IPS-18c (cell line): ENCODE results near the gene CLBA1.
"Not testable (repeated sequence)": the region's sequence is repeated elsewhere in the genome, so short reads cannot be mapped to it uniquely, and the experiment has no call there.

Experiments used
- H3K4me3 ChIP-seq: 2 replicates; pipeline ENCODE4 v1.7.0; 2013; ENCODE audit warnings: low read depth, mild to moderate bottlenecking, low read length, moderate library complexity; ENCODE audit not compliant: insufficient read depth
- H3K9me3 ChIP-seq: one replicate; pipeline ENCODE4 v1.6.1; 2013; ENCODE audit warnings: mild to moderate bottlenecking, low read length, moderate library complexity; ENCODE audit not compliant: control insufficient read depth, insufficient read depth

Gene CLBA1

DNA sequence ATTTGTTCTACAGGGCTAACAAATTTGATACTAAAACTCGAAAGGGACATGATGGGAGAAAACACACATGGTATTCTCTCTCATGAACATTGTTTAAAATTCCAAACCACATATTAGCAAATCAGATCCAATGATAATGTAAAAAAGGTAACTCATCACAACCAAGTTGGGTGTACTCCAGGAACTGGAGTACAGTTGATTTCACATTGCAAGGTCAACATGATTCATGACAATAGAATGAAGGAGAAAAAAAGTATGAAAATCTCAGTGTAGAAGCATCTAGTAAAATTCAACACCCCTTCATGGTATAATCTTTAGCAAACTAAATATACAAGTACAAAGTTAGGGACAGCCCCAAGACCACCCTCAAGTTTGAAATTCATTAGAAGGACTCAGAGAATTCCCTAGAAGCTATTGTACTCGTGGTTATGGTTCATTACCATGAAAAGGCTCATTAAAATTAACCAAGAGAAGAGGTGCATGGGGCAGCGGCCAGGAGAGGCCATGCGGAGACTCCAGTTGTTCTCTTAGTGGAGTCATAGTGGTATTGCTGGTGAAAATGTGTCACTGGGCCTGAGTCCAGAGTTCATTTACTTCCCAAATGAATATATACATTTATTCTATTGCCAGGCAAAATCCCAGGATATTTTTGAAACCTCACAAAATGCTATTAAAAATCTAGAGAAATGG, 38.3 kb downstream of the CLBA1 start:
- no peak overlapping the region for H3K4me3 ChIP-seq
- H3K9me3 ChIP-seq = no peaks in the 10 kb centered on the region

- Histone ChIP-seq H3K9me3 (no peaks in the 10 kb centered on the region), H3K4me3 (no peak overlapping the region)
These were observed 39.8 kb downstream of the CLBA1 start for GRCh38 chr14:105025429-105025828.

- H3K9me3 ChIP-seq = no peaks in the 10 kb centered on the region
- no peak overlapping the region for H3K4me3 ChIP-seq
These were observed 40.6 kb downstream of the CLBA1 start for GRCh38 chr14:105026033-105026785.

DNA sequence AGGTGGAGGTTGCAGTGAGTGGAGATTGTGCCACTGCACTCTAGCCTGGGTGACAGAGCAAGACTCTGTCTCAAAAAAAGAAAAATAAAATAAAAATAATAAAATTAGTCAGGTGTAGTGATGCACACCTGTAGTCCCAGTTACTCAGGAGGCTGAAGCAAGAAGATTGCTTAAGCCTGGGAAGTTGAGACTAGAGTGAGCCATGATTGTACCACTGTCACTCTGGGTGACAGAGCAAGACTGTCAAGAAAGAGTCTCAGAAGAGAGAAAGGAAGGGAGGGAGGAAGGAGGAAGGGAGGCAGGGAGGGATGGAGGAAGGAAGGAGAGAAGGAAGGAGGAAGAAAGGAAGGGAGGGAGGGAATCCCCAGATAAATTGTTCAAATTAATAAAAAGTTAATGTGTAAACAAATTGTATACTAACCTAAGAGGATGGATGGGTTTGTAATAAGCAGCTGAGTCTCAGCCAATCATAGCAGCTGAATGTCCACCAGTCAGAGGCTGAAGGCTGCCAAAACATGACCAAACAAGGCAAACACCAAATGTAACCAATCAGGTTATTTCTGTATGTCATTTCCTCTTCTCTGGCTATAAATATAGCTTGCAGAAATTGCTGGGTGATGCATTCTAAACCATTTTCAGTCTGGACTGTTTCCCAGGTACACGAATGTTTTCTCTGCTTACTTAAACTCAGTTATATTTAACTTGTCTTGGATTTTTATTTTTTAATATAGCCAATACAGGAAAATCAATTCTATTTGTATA, 41.4 kb downstream of the CLBA1 start:
- H3K9me3 ChIP-seq = no peaks in the 10 kb centered on the region
- H3K4me3 ChIP-seq = no peak overlapping the region

DNA sequence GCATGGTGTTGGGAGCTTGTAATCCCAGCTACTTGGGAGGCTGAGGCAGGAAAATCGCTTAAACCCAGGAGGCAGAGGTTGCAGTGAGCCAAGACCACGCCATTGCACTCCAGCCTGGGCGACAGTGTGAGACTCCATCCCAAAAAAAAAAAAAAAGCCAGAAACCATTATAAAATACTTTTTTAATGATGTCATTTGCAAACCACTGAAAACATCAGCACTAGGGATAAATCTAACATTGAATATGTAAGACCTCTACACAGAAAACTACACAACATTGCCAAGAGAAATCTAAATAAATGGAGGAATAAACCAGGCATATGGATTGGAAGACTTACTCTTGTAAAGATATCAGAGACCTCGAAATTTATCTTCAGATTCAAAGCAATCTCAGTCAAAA, 42.1 kb downstream of the CLBA1 start:
- H3K4me3 ChIP-seq = not testable (repeated sequence)

DNA sequence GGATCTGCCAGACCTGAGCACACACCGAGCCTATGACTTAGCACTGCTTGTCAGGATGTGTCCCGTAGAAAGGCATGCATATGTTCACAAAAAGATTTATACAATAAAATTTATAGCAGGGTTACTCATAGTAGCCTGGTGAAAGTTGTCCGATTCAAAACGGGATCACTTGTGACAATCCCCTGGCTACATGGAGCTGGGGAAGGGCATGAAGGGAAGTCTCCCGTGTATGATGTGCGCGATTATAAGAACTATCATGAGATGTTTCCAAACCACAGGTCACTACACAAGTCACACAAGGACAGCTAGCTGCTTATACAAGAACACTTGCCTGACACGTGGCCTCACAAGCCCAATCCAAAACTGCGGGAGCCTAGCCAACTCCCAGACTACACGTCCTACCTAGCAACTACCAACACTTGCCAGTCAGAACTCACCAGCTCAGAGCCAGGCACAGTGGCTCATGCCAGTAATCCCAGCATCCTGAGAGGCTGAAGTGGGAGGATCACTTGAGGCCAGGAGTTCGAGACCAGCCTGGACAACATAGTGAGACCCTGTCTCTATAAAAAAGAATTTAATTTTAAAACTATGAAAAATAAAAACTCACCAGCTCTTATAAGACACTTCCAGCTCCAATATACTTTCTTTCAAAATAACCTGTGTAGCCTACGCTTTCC, 42.8 kb downstream of the CLBA1 start:
- no peaks in the 10 kb centered on the region for H3K9me3 ChIP-seq
- H3K4me3 ChIP-seq = no peak overlapping the region

More for the DNA sequence above, 42.1 kb downstream of the CLBA1 start:
- not testable (repeated sequence) for H3K9me3 ChIP-seq

GRCh38 chr14:105029402-105029801, 43.8 kb downstream of the CLBA1 start:
- H3K4me3 ChIP-seq = no peak overlapping the region
- H3K9me3 ChIP-seq = no peaks in the 10 kb centered on the region

DNA sequence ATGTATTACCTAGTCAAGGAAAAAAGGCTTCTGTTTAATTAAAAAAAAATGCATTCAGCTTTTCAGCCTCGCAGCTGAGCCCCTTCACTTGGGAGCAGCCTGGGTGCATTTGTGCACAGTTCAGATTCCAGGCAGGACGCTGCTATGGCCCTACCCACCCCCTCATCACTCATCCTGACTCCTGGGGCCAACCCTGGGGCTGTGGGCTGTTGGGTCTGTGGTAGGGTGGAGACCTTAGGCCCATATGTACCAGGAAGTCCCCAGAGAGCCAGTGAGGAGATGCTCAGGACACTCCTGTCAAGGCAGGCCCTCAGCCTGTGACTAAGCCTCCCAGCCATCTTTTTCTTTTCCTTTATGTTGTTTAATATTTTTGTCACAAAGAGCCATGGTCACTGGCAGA, 44.6 kb downstream of the CLBA1 start:
- Histone ChIP-seq H3K9me3 (no peaks in the 10 kb centered on the region), H3K4me3 (no peak overlapping the region)

GRCh38 chr14:105030836-105031396, 45.3 kb downstream of the CLBA1 start:
- Histone ChIP-seq H3K9me3 (no peaks in the 10 kb centered on the region), H3K4me3 (no peak overlapping the region)

DNA sequence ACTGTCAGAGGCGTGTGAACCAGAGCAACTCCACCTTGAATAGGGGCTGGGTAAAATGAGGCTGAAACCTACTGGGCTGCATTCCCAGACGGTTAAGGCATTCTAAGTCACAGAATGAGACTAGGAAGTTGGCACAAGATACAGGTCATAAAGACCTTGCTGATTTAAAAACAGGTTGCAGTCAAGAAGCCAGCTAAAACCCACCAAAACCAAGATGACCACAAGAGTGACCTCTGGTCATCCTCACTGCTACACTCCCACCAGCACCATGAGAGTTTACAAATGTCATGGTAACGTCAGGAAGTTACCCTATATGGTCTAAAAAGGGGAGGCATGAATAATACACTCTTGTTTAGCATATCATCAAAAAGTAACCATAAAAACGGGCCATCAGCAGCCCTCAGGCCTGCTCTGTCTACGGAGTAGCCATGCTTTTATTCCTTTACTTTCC, 46.9 kb downstream of the CLBA1 start:
- not testable (repeated sequence) for H3K9me3 ChIP-seq, H3K4me3 ChIP-seq

DNA sequence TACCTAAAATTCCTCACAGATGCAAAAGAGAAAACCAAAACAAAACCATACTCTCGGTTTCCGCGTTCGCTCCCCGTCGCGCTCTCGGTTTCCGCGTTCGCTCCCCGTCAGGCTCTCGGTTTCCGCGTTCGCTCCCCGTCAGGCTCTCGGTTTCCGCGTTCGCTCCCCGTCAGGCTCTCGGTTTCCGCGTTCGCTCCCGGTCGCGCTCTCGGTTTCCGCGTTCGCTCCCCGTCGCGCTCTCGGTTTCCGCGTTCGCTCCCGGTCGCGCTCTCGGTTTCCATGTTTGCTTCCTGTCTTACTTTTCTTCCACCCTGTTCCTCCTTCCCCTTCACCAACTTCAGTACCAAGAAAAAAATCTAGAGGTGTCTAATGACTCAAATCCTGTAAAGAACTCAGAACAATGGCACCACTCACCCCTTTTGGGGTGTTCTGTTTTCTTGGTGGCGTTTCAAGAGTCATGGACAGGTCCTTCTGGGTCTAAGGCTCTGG, 47.9 kb downstream of the CLBA1 start:
- peak overlapping the region; percentile 55 for H3K4me3 ChIP-seq
- not testable (repeated sequence) for H3K9me3 ChIP-seq

GRCh38 chr14:105034315-105035039, 48.9 kb downstream of the CLBA1 start:
- H3K4me3 ChIP-seq = 0 out of 2 replicates have a peak overlapping the region, but pooled peaks have one; percentile 15
- H3K9me3 ChIP-seq = no peaks in the 10 kb centered on the region

DNA sequence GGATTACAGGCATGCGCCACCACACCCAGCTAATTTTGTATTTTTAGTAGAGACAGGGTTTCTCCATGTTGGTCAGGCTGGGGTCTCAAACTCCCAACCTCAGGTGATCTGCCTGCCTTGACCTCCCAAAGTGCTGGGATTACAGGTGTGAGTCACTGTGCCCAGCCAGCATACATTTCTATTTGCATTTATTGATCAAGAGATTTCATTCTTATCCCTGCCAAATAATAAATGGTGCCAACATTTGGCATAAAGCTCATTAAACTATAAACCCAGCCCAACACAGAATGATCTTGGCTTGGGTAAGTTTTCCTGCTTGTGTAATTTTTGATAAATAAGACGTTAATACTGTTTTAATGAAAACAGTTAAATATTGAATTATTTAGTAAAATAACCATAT, 50.0 kb downstream of the CLBA1 start:
- not testable (repeated sequence) for H3K4me3 ChIP-seq, H3K9me3 ChIP-seq

GRCh38 chr14:105039458-105040205, 54.0 kb downstream of the CLBA1 start:
- Histone ChIP-seq H3K4me3 (no peak overlapping the region), H3K9me3 (no peaks in the 10 kb centered on the region)

DNA sequence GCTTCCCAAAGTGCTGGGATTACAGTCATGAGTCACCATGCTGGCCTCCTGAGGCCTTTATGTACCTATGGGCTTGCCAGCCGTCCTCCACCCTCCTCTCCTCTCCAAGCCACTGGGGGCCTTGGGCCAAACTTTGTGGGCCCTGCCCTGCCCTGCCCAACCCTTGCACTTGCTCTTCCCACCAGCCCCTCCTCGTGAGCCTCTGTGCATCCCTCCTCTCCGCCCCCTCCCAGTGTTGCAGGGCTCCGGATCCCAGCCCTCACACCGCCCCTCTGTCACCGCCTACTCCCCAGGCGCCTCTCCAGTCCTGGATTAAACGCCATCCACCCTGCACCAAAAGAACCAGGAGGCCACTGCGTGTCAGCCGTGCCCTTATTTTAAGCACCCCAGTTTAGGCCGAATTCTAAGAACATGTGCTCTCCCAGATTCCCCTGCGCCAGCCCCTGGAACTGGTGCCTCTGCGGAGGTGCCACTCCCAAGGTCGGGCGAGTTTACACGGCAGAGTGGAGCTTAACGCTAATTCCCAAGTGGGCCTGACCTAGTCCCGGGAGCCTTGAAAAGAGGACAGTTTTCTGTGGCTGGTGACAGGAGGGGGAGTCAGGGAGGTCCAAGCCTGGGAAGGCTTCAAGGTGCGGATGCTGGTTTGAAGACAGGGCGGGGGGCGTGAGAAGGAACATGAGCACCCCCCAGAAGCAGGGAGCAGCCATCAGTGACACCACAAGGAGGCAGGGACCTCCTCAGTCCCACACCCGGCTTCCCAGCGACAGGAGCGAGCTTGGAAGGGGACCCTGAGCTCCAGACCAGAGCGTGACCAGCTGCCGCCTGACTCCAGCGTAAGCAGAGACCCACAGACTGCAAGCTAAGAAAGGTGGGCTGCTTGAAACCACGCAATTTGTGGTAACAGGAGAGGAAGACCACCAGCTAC, 56.5 kb downstream of the CLBA1 start:
- H3K4me3 ChIP-seq = no peak overlapping the region

More for the DNA sequence above, 56.5 kb downstream of the CLBA1 start:
- H3K9me3 ChIP-seq = no peaks in the 10 kb centered on the region
